ENCODE results near the gene PDE9A.

DNA sequence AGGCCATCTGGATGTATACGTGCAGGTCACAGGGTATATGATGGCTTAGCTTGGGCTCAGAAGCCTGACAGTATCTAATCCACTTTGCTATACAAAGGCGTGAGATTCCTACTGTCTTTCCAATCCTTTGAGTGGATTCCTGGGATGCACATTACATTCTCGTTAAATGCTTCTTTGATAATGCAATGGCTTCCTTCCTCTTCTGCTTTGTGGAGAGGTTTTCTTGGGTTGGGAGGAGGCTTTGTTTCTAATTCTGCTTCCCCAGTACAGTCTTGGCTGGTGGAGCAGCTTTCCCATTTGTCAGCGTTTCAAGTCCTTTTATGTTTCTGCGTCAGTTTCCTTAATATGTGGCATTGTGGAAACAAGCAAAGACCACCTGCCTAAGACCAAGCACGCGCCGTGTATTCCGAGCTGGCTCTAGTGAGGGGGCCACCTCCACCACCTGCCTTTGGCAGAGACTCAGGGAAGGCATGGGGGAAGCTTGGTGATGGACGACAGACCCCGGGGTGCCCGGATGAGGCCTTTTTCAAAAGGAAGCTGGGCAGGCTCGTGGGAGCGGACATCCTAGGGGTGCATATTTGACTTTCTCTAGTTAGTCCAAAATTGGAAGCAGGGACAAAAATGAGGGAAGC is 153.2 kb downstream of the PDE9A start:
- TF ChIP-seq POLR2AphosphoS5 (IDR thresholded peaks at IDR 0.05): no peak
- TF ChIP-seq, protein P1, sequence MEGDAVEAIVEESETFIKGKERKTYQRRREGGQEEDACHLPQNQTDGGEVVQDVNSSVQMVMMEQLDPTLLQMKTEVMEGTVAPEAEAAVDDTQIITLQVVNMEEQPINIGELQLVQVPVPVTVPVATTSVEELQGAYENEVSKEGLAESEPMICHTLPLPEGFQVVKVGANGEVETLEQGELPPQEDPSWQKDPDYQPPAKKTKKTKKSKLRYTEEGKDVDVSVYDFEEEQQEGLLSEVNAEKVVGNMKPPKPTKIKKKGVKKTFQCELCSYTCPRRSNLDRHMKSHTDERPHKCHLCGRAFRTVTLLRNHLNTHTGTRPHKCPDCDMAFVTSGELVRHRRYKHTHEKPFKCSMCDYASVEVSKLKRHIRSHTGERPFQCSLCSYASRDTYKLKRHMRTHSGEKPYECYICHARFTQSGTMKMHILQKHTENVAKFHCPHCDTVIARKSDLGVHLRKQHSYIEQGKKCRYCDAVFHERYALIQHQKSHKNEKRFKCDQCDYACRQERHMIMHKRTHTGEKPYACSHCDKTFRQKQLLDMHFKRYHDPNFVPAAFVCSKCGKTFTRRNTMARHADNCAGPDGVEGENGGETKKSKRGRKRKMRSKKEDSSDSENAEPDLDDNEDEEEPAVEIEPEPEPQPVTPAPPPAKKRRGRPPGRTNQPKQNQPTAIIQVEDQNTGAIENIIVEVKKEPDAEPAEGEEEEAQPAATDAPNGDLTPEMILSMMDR (IDR thresholded peaks at IDR 0.05): no peak
- TF ChIP-seq POLR2A (IDR thresholded peaks at IDR 0.05): no peak
- TF ChIP-seq EP300 (IDR thresholded peaks at IDR 0.05): no peak
